Mesendoderm (in vitro differentiated cells): ENCODE measurements around the gene MAP3K4.

Source experiments
- DNase-seq: peaks from one replicate; pipeline ENCODE4 v3.0.0; 2013
- H2AK5ac ChIP-seq: 2 replicates; pipeline ENCODE4 v1.6.1; 2013; ENCODE audit warnings: low read length, inconsistent platforms
- H2BK120ac ChIP-seq: 2 replicates; pipeline ENCODE4 v1.6.1; 2013; ENCODE audit warnings: low read depth, mild to moderate bottlenecking, low read length, moderate library complexity, mixed read lengths
- H2BK15ac ChIP-seq: replicated peaks from 2 replicates; pipeline ENCODE4 v1.6.1; 2013; ENCODE audit warnings: low read depth, mild to moderate bottlenecking, moderate library complexity
- H2BK5ac ChIP-seq: 2 replicates; pipeline ENCODE4 v1.6.1; 2013; ENCODE audit warnings: low read length, inconsistent platforms
- H3K18ac ChIP-seq: 2 replicates; pipeline ENCODE4 v1.6.1; 2013; ENCODE audit warnings: mild to moderate bottlenecking, low read length, mixed read lengths
- H3K23ac ChIP-seq: one replicate; pipeline ENCODE4 v1.6.1; 2013; ENCODE audit warnings: low read length
- H3K27ac ChIP-seq: 2 replicates; pipeline ENCODE4 v1.5.1; 2013; ENCODE audit warnings: low read depth, mild to moderate bottlenecking, inconsistent platforms, low read length, moderate library complexity
- H3K27me3 ChIP-seq: 2 replicates; pipeline ENCODE4 v1.6.1; 2013; ENCODE audit warnings: low read length, control low read depth, mild to moderate bottlenecking, inconsistent platforms; ENCODE audit not compliant: insufficient read depth, poor library complexity
- H3K36me3 ChIP-seq: 2 replicates; pipeline ENCODE4 v1.6.1; 2013; ENCODE audit warnings: low read length, inconsistent platforms; ENCODE audit not compliant: control insufficient read depth, insufficient read depth
- H3K4ac ChIP-seq: one replicate; pipeline ENCODE4 v1.6.1; 2013; ENCODE audit warnings: low read depth, mild to moderate bottlenecking, low read length, moderate library complexity
- H3K4me1 ChIP-seq: 2 replicates; pipeline ENCODE4 v1.6.1; 2013; ENCODE audit warnings: low read depth, low read length, inconsistent platforms; ENCODE audit not compliant: control insufficient read depth
- H3K4me2 ChIP-seq: 2 replicates; pipeline ENCODE4 v1.6.1; 2013; ENCODE audit warnings: low read length
- H3K4me3 ChIP-seq: 2 replicates; pipeline ENCODE4 v1.5.1; 2013; ENCODE audit warnings: mild to moderate bottlenecking, low read length
- H3K56ac ChIP-seq: one replicate; pipeline ENCODE4 v1.6.1; 2013; ENCODE audit warnings: low read length
- H3K79me1 ChIP-seq: 2 replicates; pipeline ENCODE4 v1.6.1; 2013; ENCODE audit warnings: low read length, inconsistent platforms
- H3K79me2 ChIP-seq: 2 replicates; pipeline ENCODE4 v1.6.1; 2013; ENCODE audit warnings: mild to moderate bottlenecking, low read length; ENCODE audit not compliant: control insufficient read depth, insufficient read depth
- H3K9ac ChIP-seq: 2 replicates; pipeline ENCODE4 v1.6.1; 2013; ENCODE audit warnings: low read length, inconsistent platforms
- H4K5ac ChIP-seq: one replicate; pipeline ENCODE4 v1.6.1; 2013; ENCODE audit warnings: low read length
- H4K8ac ChIP-seq: one replicate; pipeline ENCODE4 v1.6.1; 2013; ENCODE audit warnings: low read depth, mild to moderate bottlenecking, control low read depth, low read length, moderate library complexity
- WGBS: extraction: QIAGEN DNeasy Blood & Tissue Kit; methylation state at CpG from one replicate; pipeline ENCODE4 v1.1.7; 2013; ENCODE audit warnings: low lambda C conversion rate, missing lambda C conversion rate; ENCODE audit not compliant: insufficient coverage; ENCODE audit errors: extremely low coverage; 5-methylcytosine and 5-hydroxymethylcytosine counted together

The MAP3K4 gene

DNA sequence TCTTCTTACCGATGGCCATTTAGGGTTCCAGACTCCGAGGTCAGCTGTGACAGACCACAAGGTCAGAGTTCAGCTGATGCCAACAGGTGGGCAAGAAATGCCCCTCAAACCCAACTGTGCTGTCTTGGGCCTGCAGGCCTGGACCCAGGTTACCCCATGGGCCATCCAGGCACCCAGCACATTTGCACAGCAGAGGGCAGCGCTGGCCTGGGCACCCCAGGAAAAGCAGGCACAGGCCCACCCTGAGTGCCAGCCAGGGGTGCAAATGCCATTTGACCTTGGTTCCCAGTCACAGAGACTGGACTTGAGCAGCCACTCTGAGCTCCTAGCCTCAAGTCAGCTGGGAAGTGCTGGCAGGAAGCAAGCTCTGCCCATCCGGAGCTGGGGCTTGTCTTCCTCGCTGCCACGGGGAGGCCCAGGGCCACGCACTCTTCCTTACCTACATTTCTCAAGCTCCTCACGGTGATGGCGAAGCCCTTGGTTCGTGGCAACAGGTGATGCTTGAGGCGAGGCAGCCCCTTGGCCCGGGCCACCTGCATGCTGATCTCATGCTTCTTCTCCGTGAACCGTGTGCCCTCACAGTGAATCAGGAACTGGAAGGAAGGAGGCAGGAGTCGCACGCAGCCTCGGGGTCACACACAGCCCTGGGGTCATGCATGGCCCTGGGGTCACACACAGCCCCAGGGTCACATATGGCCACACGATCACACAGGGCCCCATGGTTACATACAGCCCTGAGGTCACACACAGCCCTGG lies 161.5 kb downstream of the MAP3K4 start:
- Histone ChIP-seq H3K79me1 (peaks cover 2% of the 10 kb centered on the region), H2BK120ac (no peak overlapping the region), H3K23ac (no peak overlapping the region), H3K36me3 (peaks cover 5% of the 10 kb centered on the region), H3K56ac (no peak overlapping the region), H3K9ac (no peak overlapping the region), H3K79me2 (no peaks in the 10 kb centered on the region), H2AK5ac (no peak overlapping the region), H3K4me2 (no peak overlapping the region), H3K4me3 (no peak overlapping the region), H4K5ac (no peak overlapping the region), H3K18ac (no peak overlapping the region), H2BK15ac (no peak overlapping the region), H2BK5ac (no peak overlapping the region), H3K4ac (no peak overlapping the region), H3K4me1 (no peaks in the 10 kb centered on the region), H4K8ac (no peak overlapping the region), H3K27me3 (no peaks in the 10 kb centered on the region), H3K27ac (no peak overlapping the region)
- no CpG with 5 or more reads among the region's 18 CpGs for WGBS
- no peak for DNase-seq

DNA sequence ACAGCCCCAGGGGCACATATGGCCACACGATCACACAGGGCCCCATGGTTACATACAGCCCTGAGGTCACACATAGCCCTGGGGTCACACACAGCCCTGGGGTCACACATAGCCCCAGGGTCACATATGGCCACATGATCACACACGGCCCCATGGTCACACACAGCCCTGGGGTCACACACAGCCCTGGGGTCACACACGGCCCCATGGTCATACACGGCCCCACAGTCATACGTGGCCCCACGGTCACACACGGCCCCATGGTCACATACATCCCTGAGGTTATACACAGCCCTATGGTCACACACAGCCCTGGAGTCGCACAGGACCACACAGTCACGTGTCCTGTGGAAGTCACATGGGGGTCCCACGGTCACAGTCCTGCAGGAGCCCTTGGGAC lies 162.2 kb downstream of the MAP3K4 start:
- Histone ChIP-seq H3K79me2 (no peaks in the 10 kb centered on the region), H4K5ac (no peak overlapping the region), H3K9ac (no peak overlapping the region), H4K8ac (no peak overlapping the region), H3K4me2 (no peak overlapping the region), H3K36me3 (peaks cover 5% of the 10 kb centered on the region), H3K79me1 (peaks cover 2% of the 10 kb centered on the region), H3K4me1 (no peaks in the 10 kb centered on the region), H2BK120ac (no peak overlapping the region), H3K27ac (no peak overlapping the region), H2BK5ac (no peak overlapping the region), H2BK15ac (no peak overlapping the region), H3K27me3 (no peaks in the 10 kb centered on the region), H3K18ac (no peak overlapping the region), H3K23ac (no peak overlapping the region), H3K56ac (no peak overlapping the region), H3K4me3 (no peak overlapping the region), H3K4ac (no peak overlapping the region), H2AK5ac (no peak overlapping the region)
- DNase-seq: no peak
- WGBS: no CpG with 5 or more reads among the region's 10 CpGs

DNA sequence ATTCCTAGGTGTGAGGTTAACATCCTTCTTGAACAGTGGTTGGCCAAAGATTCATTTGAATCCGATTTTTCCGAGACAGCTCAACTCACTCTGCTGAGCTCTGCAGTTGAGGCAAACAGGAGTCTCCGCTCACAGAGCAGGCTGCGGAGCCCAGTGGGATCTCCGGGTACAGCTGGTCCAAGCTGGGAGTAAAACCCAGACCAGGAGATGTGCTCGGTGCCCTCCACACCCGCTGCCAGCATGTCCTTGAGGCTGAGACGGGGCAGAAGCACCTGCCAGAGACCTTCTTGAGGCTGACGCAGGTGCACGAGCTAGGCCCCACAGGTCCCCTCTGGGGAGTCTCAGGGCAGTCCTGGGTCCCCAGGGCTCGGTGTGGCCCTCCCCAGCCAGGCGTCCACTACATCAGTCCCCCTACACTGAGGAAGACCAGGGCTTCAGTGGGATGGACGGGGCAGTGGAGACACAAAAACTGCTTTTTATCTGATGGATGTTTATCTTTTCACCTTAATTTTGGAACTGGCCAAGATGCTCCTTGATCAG lies 163.3 kb downstream of the MAP3K4 start:
- no CpG with 5 or more reads among the region's 13 CpGs for WGBS
- Histone ChIP-seq H3K27me3 (no peaks in the 10 kb centered on the region), H2AK5ac (no peak overlapping the region), H3K4me2 (no peak overlapping the region), H3K9ac (no peak overlapping the region), H2BK5ac (no peak overlapping the region), H2BK120ac (no peak overlapping the region), H3K56ac (no peak overlapping the region), H3K4me3 (no peak overlapping the region), H3K79me2 (no peaks in the 10 kb centered on the region), H2BK15ac (no peak overlapping the region), H3K4ac (no peak overlapping the region), H4K5ac (no peak overlapping the region), H3K23ac (no peak overlapping the region), H3K79me1 (peaks cover 2% of the 10 kb centered on the region), H3K18ac (no peak overlapping the region), H4K8ac (no peak overlapping the region), H3K36me3 (peaks cover 5% of the 10 kb centered on the region), H3K4me1 (no peaks in the 10 kb centered on the region), H3K27ac (no peak overlapping the region)
- DNase-seq: no peak

DNA sequence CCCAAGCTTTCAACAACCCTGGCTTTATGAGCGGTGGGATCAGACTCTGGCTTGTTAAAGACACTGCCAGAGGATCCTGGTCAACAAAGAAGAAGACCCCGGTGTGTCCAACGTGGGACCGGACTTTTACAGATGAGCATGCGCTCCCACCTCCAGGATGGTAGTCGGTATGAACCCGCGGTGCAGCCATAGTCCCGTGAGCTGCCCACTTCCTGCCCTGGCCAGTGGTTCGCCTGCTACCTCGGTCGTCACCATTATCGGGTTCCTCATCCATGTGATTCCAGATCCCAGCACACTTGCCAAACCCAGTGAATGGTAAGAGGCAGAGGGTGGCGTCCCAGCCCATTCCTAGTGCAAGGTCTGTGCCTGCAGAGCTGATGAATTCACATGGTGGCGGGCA lies 169.6 kb downstream of the MAP3K4 start:
- no peaks in the 10 kb centered on the region for H3K4me1 ChIP-seq
- no peak overlapping the region for H2BK15ac ChIP-seq
- no peak overlapping the region for H2BK120ac ChIP-seq
- H3K27ac ChIP-seq: no peak overlapping the region
- H3K56ac ChIP-seq: no peak overlapping the region
- no peak overlapping the region for H3K4ac ChIP-seq
- H3K27me3 ChIP-seq: no peaks in the 10 kb centered on the region
- no peak overlapping the region for H2AK5ac ChIP-seq
- no peak overlapping the region for H4K5ac ChIP-seq
- H3K4me3 ChIP-seq: no peak overlapping the region
- WGBS: no CpG with 5 or more reads among the region's 15 CpGs
- no peak overlapping the region for H3K23ac ChIP-seq
- no peak overlapping the region for H3K9ac ChIP-seq
- H3K79me2 ChIP-seq: no peaks in the 10 kb centered on the region
- no peak overlapping the region for H4K8ac ChIP-seq
- H3K36me3 ChIP-seq: peaks cover 4% of the 10 kb centered on the region
- H2BK5ac ChIP-seq: no peak overlapping the region
- H3K79me1 ChIP-seq: peaks cover 2% of the 10 kb centered on the region
- no peak overlapping the region for H3K18ac ChIP-seq
- no peak for DNase-seq
- H3K4me2 ChIP-seq: no peak overlapping the region

DNA sequence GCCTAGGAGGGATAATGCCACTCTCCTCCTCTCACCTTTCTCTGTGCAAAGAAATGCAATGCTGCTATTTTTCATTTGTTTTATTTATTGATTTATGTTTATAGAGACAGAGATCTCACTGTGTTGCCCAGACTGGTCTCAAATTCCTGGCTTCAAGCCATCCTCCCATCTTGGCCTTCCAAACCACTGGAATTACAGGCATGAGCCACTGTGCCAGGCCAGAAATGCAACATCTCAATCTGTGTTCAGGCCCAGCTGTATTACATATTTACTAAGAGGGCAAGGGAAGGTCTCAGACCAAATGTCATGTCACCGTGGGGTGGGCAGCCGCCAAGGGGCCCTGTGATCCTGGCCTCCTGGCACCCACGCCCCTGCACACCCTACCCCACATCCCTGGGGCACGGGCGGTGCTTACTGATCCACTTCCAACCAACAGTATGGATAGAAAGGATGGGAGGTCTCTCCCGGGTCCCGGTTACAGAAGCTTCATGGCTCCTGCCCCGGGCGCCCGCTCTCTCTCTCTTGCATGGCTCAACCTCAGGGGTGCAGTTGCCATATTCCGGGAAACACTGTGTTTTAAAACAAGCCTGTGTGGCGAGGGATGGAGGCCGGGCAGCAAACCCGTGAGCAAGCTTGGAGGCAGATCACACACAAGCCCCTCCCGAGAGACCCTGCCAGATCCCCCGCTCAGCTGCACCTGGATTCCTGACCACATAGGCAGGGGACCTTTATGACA lies 170.5 kb downstream of the MAP3K4 start:
- Histone ChIP-seq H2AK5ac (no peak overlapping the region), H3K4me1 (no peaks in the 10 kb centered on the region), H2BK120ac (no peak overlapping the region), H3K9ac (no peak overlapping the region), H3K79me2 (no peaks in the 10 kb centered on the region), H3K36me3 (peaks cover 4% of the 10 kb centered on the region), H4K8ac (no peak overlapping the region), H3K23ac (no peak overlapping the region), H3K27me3 (no peaks in the 10 kb centered on the region), H4K5ac (no peak overlapping the region), H3K18ac (no peak overlapping the region), H3K79me1 (peaks cover 4% of the 10 kb centered on the region), H2BK5ac (no peak overlapping the region), H3K4me3 (no peak overlapping the region), H3K27ac (no peak overlapping the region), H3K4me2 (no peak overlapping the region), H3K56ac (no peak overlapping the region), H3K4ac (no peak overlapping the region), H2BK15ac (no peak overlapping the region)
- DNase-seq: no peak
- no CpG with 5 or more reads among the region's 16 CpGs for WGBS
